ENCODE results near the gene ISM1. TPM values are rescaled to one million over a fixed set of nuclear protein-coding genes. Genes with fewer than 3 reads are reported as not detected.

Gene ISM1
- total RNA-seq, 4 donors from 2014 or later: 0.49 to 6.2 (median 2.3) TPM; not detected in 1

DNA sequence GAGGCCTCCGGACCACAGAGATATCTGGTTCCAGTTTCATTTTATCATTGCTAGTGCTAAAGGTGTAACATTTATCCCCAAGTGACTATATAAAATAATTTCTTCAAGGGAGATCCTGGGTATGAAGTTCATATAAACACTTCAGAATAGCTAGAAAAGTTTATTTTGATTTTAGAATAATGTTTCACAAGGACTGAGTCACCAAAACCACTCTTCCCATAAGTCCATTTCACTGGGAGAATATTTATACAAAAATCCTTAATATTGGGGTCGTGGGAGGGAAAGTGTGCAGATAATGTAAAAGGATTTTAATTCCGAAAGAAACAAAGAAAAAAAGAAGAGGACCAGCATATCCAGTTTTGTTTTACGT, 128.1 kb downstream of the ISM1 start:
- Histone ChIP-seq H3K27me3 (no peaks in the 10 kb centered on the region), H3K27ac (no peak overlapping the region), H3K4me3 (no peak overlapping the region)

More for the DNA sequence above, 128.1 kb downstream of the ISM1 start:
- H3K36me3 ChIP-seq: no peaks in the 10 kb centered on the region
- DNase-seq: no peak
- TF ChIP-seq, protein P1, sequence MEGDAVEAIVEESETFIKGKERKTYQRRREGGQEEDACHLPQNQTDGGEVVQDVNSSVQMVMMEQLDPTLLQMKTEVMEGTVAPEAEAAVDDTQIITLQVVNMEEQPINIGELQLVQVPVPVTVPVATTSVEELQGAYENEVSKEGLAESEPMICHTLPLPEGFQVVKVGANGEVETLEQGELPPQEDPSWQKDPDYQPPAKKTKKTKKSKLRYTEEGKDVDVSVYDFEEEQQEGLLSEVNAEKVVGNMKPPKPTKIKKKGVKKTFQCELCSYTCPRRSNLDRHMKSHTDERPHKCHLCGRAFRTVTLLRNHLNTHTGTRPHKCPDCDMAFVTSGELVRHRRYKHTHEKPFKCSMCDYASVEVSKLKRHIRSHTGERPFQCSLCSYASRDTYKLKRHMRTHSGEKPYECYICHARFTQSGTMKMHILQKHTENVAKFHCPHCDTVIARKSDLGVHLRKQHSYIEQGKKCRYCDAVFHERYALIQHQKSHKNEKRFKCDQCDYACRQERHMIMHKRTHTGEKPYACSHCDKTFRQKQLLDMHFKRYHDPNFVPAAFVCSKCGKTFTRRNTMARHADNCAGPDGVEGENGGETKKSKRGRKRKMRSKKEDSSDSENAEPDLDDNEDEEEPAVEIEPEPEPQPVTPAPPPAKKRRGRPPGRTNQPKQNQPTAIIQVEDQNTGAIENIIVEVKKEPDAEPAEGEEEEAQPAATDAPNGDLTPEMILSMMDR (IDR thresholded peaks at IDR 0.05): no peak
- no peak for TF ChIP-seq POLR2A (IDR thresholded peaks at IDR 0.05)
- H3K4me1 ChIP-seq: no peaks in the 10 kb centered on the region
- intact Hi-C loops (cut with DNase I; ENCODE audit: low total_unique reads): no loop called here
- no peaks in the 10 kb centered on the region for H3K9me3 ChIP-seq

Other genes with a start within 250 kb of the ISM1 start
- gene SPTLC3, start 212.3 kb upstream of the ISM1 start, total RNA-seq: 10 to 100 TPM in 1 of 4 donors, 1 to 10 TPM in 2, under 1 TPM in 1; 0.51 to 23.9 (median 4.5) TPM